Naive B cell (primary cell): ENCODE results near the gene RAB8B. TPM values are rescaled to one million over a fixed set of nuclear protein-coding genes. Genes with fewer than 3 reads are reported as not detected.
A peak's percentile ranks its signal among the peaks of the same experiment; 100 is the strongest.

ENCODE experiments used
- ATAC-seq, 2 donors: fragments of 150-1000 bp; cut with Tn5 transposase; 2 replicates each; pipeline ENCODE4 v1.10.0; 2021; ENCODE audit warnings: low read depth in 2 of 2, mild to moderate bottlenecking in 2 of 2, moderate library complexity in 2 of 2
- DNase-seq: peaks from one replicate; pipeline ENCODE4 v3.0.0; 2022
- H3K27ac Mint-ChIP-seq, 6 donors: one replicate each; pipeline ENCODE4 v1.8.0; 2020 to 2022; ENCODE audit warnings: mild to moderate bottlenecking in 6 of 6, mixed read lengths in 6 of 6, moderate library complexity in 5 of 6, inconsistent platforms in 2 of 6
- H3K27me3 Mint-ChIP-seq, 3 donors: one replicate each; pipeline ENCODE4 v1.8.0; 2021 to 2022; ENCODE audit warnings: mixed read lengths in 3 of 3, mild to moderate bottlenecking in 1 of 3
- H3K36me3 Mint-ChIP-seq, 2 donors: one replicate each; pipeline ENCODE4 v1.8.0; 2020 to 2022; ENCODE audit warnings: mixed read lengths in 2 of 2, inconsistent platforms in 1 of 2, mild to moderate bottlenecking in 1 of 2
- H3K4me1 Mint-ChIP-seq, 3 donors: one replicate each; pipeline ENCODE4 v1.8.0; 2020 to 2022; ENCODE audit warnings: mixed read lengths in 3 of 3, inconsistent platforms in 1 of 3, mild to moderate bottlenecking in 1 of 3, moderate library complexity in 1 of 3
- H3K4me3 Mint-ChIP-seq, 8 donors: one replicate each; pipeline ENCODE4 v1.8.0; 2020 to 2022; ENCODE audit warnings: mild to moderate bottlenecking in 8 of 8, mixed read lengths in 8 of 8, moderate library complexity in 8 of 8, inconsistent platforms in 2 of 8
- H3K9me3 Mint-ChIP-seq, 7 donors: one replicate each; pipeline ENCODE4 v1.8.0; 2020 to 2022; ENCODE audit warnings: mixed read lengths in 7 of 7, mild to moderate bottlenecking in 5 of 7, inconsistent platforms in 2 of 7, moderate library complexity in 1 of 7
- polyA plus RNA-seq, 6 donors: library from polyadenylated mRNA; unstranded; fragments of 300-500 nt; fragmentation: Illumina TruSeq; gene quantifications; one replicate each; pipeline ENCODE4 v1.2.3, GENCODE V29; 2021; ENCODE audit warnings: low read depth in 6 of 6

The RAB8B gene
- polyA plus RNA-seq, 6 donors from 2014 or later = 24.4 to 64.4 (median 58.6) TPM

- DNase-seq (no peak), ATAC-seq (no peak)
- Mint-ChIP-seq H3K27me3 (no peaks in the 10 kb centered on the region), H3K36me3 (peaks cover 8 to 20% of the 10 kb centered on the region in 2 donors), H3K9me3 (no peaks in the 10 kb centered on the region), H3K27ac (peak overlapping the region in 1 of 6 donors; percentile 19), H3K4me3 (peak overlapping the region in 1 of 8 donors; percentile 24), H3K4me1 (peaks cover 6 to 13% (median 9%) of the 10 kb centered on the region in 3 donors)
Measured at GRCh38 chr15:63287109-63287508, 97.7 kb downstream of the RAB8B start.

GRCh38 chr15:63288342-63288741 lies 98.9 kb downstream of the RAB8B start:
- peaks cover 6 to 16% (median 10%) of the 10 kb centered on the region in 3 donors for H3K4me1 Mint-ChIP-seq
- H3K4me3 Mint-ChIP-seq = no peak overlapping the region
- H3K27me3 Mint-ChIP-seq = no peaks in the 10 kb centered on the region
- no peaks in the 10 kb centered on the region for H3K9me3 Mint-ChIP-seq
- DNase-seq (no peak), ATAC-seq (no peak)
- peak overlapping the region in 1 of 6 donors; percentile 10 for H3K27ac Mint-ChIP-seq
- H3K36me3 Mint-ChIP-seq = peaks cover 8 to 20% of the 10 kb centered on the region in 2 donors

GRCh38 chr15:63288778-63289378 lies 99.5 kb downstream of the RAB8B start:
- Mint-ChIP-seq H3K4me1 (peaks cover 5 to 17% (median 6%) of the 10 kb centered on the region in 3 donors), H3K27me3 (no peaks in the 10 kb centered on the region), H3K4me3 (no peak overlapping the region), H3K9me3 (no peaks in the 10 kb centered on the region), H3K27ac (peak overlapping the region in 1 of 6 donors; percentile 10), H3K36me3 (peaks cover 8 to 16% of the 10 kb centered on the region in 2 donors)
- ATAC-seq = peak in 1 of 2 donors; percentile 59
- peak; percentile 20 for DNase-seq

- H3K4me3 Mint-ChIP-seq = no peak overlapping the region
- ATAC-seq (no peak), DNase-seq (no peak)
- H3K27ac Mint-ChIP-seq = peak overlapping the region in 3 of 6 donors; percentile 20 to 38 (median 27)
- H3K4me1 Mint-ChIP-seq = peaks cover 5 to 17% (median 6%) of the 10 kb centered on the region in 3 donors
- no peaks in the 10 kb centered on the region for H3K9me3 Mint-ChIP-seq
- peaks cover 25% of the 10 kb centered on the region in 2 donors for H3K36me3 Mint-ChIP-seq
- no peaks in the 10 kb centered on the region for H3K27me3 Mint-ChIP-seq
Measured at GRCh38 chr15:63291507-63291906, 102.1 kb downstream of the RAB8B start.

- peaks cover 5 to 17% (median 6%) of the 10 kb centered on the region in 3 donors for H3K4me1 Mint-ChIP-seq
- no peaks in the 10 kb centered on the region for H3K9me3 Mint-ChIP-seq
- no peak for ATAC-seq
- no peaks in the 10 kb centered on the region for H3K27me3 Mint-ChIP-seq
- H3K4me3 Mint-ChIP-seq = no peak overlapping the region
- DNase-seq = no peak
- peaks cover 21 to 22% of the 10 kb centered on the region in 2 donors for H3K36me3 Mint-ChIP-seq
- no peak overlapping the region for H3K27ac Mint-ChIP-seq
Measured at GRCh38 chr15:63292241-63292640, 102.8 kb downstream of the RAB8B start.

- ATAC-seq (peak; percentile 65 to 91), DNase-seq (no peak)
- Mint-ChIP-seq H3K36me3 (peaks cover 22 to 26% of the 10 kb centered on the region in 2 donors), H3K4me3 (no peak overlapping the region), H3K9me3 (no peaks in the 10 kb centered on the region), H3K4me1 (peaks cover 8 to 17% (median 8%) of the 10 kb centered on the region in 3 donors), H3K27ac (no peak overlapping the region), H3K27me3 (no peaks in the 10 kb centered on the region)
Measured at GRCh38 chr15:63292771-63293170, 103.4 kb downstream of the RAB8B start.

GRCh38 chr15:63294359-63294758 lies 105.0 kb downstream of the RAB8B start:
- H3K4me1 Mint-ChIP-seq = peaks cover 5 to 14% (median 6%) of the 10 kb centered on the region in 3 donors
- no peak for ATAC-seq
- no peak overlapping the region for H3K27ac Mint-ChIP-seq
- peaks cover 21 to 27% of the 10 kb centered on the region in 2 donors for H3K36me3 Mint-ChIP-seq
- no peaks in the 10 kb centered on the region for H3K9me3 Mint-ChIP-seq
- no peak for DNase-seq
- no peak overlapping the region for H3K4me3 Mint-ChIP-seq
- no peaks in the 10 kb centered on the region for H3K27me3 Mint-ChIP-seq

GRCh38 chr15:63295341-63295740 lies 105.9 kb downstream of the RAB8B start:
- Mint-ChIP-seq H3K9me3 (no peaks in the 10 kb centered on the region), H3K36me3 (peaks cover 27 to 28% of the 10 kb centered on the region in 2 donors), H3K27me3 (no peaks in the 10 kb centered on the region), H3K4me3 (no peak overlapping the region), H3K27ac (no peak overlapping the region), H3K4me1 (peaks cover 5 to 14% (median 6%) of the 10 kb centered on the region in 3 donors)
- DNase-seq (no peak), ATAC-seq (no peak)

- peaks cover 5 to 14% (median 6%) of the 10 kb centered on the region in 3 donors for H3K4me1 Mint-ChIP-seq
- DNase-seq = no peak
- H3K27me3 Mint-ChIP-seq = no peaks in the 10 kb centered on the region
- H3K4me3 Mint-ChIP-seq = no peak overlapping the region
- no peak for ATAC-seq
- H3K27ac Mint-ChIP-seq = peak overlapping the region in 1 of 6 donors; percentile 38
- H3K9me3 Mint-ChIP-seq = no peaks in the 10 kb centered on the region
- peaks cover 27 to 33% of the 10 kb centered on the region in 2 donors for H3K36me3 Mint-ChIP-seq
Measured at GRCh38 chr15:63296195-63296594, 106.8 kb downstream of the RAB8B start.

GRCh38 chr15:63299943-63300575 lies 110.7 kb downstream of the RAB8B start:
- Mint-ChIP-seq H3K9me3 (no peaks in the 10 kb centered on the region), H3K36me3 (peaks cover 36 to 40% of the 10 kb centered on the region in 2 donors), H3K27me3 (no peaks in the 10 kb centered on the region), H3K27ac (no peak overlapping the region), H3K4me3 (no peak overlapping the region), H3K4me1 (peaks cover 0 to 6% (median 5%) of the 10 kb centered on the region in 3 donors)
- DNase-seq = no peak
- no peak for ATAC-seq

- Mint-ChIP-seq H3K36me3 (peaks cover 35 to 36% of the 10 kb centered on the region in 2 donors), H3K9me3 (no peaks in the 10 kb centered on the region), H3K27ac (peak overlapping the region in 1 of 6 donors; percentile 69), H3K4me3 (no peak overlapping the region), H3K27me3 (no peaks in the 10 kb centered on the region), H3K4me1 (peaks cover 0 to 6% (median 5%) of the 10 kb centered on the region in 3 donors)
- ATAC-seq = no peak
- no peak for DNase-seq
Measured at GRCh38 chr15:63301088-63301487, 111.7 kb downstream of the RAB8B start.

GRCh38 chr15:63305260-63305659 lies 115.9 kb downstream of the RAB8B start:
- DNase-seq (no peak), ATAC-seq (no peak)
- no peaks in the 10 kb centered on the region for H3K27me3 Mint-ChIP-seq
- H3K27ac Mint-ChIP-seq = no peak overlapping the region
- peaks cover 28 to 32% of the 10 kb centered on the region in 2 donors for H3K36me3 Mint-ChIP-seq
- H3K9me3 Mint-ChIP-seq = no peaks in the 10 kb centered on the region
- H3K4me1 Mint-ChIP-seq = no peaks in the 10 kb centered on the region
- no peak overlapping the region for H3K4me3 Mint-ChIP-seq

- Mint-ChIP-seq H3K9me3 (no peaks in the 10 kb centered on the region), H3K36me3 (peaks cover 28 to 32% of the 10 kb centered on the region in 2 donors), H3K4me3 (no peak overlapping the region)
Measured at GRCh38 chr15:63306492-63307073, 117.2 kb downstream of the RAB8B start.

GRCh38 chr15:63308491-63308890 lies 119.1 kb downstream of the RAB8B start:
- H3K27ac Mint-ChIP-seq = no peak overlapping the region
- H3K27me3 Mint-ChIP-seq = no peaks in the 10 kb centered on the region
- no peaks in the 10 kb centered on the region for H3K9me3 Mint-ChIP-seq
- no peaks in the 10 kb centered on the region for H3K4me1 Mint-ChIP-seq
- no peak overlapping the region for H3K4me3 Mint-ChIP-seq
- DNase-seq (no peak), ATAC-seq (no peak)
- H3K36me3 Mint-ChIP-seq = peaks cover 19 to 22% of the 10 kb centered on the region in 2 donors

More at GRCh38 chr15:63306492-63307073, 117.2 kb downstream of the RAB8B start:
- DNase-seq = no peak
- no peak for ATAC-seq
- H3K27ac Mint-ChIP-seq = peak overlapping the region in 2 of 6 donors; percentile 12 to 69
- H3K27me3 Mint-ChIP-seq = no peaks in the 10 kb centered on the region
- H3K4me1 Mint-ChIP-seq = no peaks in the 10 kb centered on the region
